HepG2 (cell line): Measurements from ENCODE around the gene EPN3. TPM values are rescaled to one million over a fixed set of nuclear protein-coding genes. Genes with fewer than 3 reads are reported as not detected.

Experiments used
- ESRRA ChIP-seq: sonication (generic); formaldehyde crosslinking; IDR thresholded peaks from 2 replicates; pipeline ENCODE4 v1.5.1; 2020; ENCODE audit warnings: mild to moderate bottlenecking, low read depth, missing genetic modification reagents
- FOXM1 ChIP-seq: sonication (generic); formaldehyde crosslinking; IDR thresholded peaks from 2 replicates; pipeline ENCODE4 v1.5.0; 2020; ENCODE audit warnings: missing genetic modification reagents
- HINFP ChIP-seq: sonication (generic); formaldehyde crosslinking; IDR thresholded peaks from 2 replicates; pipeline ENCODE4 v1.4.0; 2020; ENCODE audit warnings: low read depth, mild to moderate bottlenecking, missing genetic modification reagents
- HNRNPUL1 ChIP-seq: fragments of 200-400 bp; formaldehyde crosslinking; IDR thresholded peaks from 2 replicates; pipeline ENCODE4 v1.6.1; 2017; ENCODE audit warnings: low read depth, mild to moderate bottlenecking, low read length, moderate library complexity
- HOXA5 ChIP-seq: sonication (generic); formaldehyde crosslinking; IDR thresholded peaks from 2 replicates; pipeline ENCODE4 v1.4.0; 2020; ENCODE audit warnings: missing genetic modification reagents
- KDM6A ChIP-seq: IDR thresholded peaks from 2 replicates; pipeline ENCODE4 v1.6.1; 2016; ENCODE audit warnings: low read depth
- MED8 ChIP-seq: sonication (generic); formaldehyde crosslinking; IDR thresholded peaks from 2 replicates; pipeline ENCODE4 v1.8.1; 2023; ENCODE audit warnings: mild to moderate bottlenecking, missing genetic modification reagents; ENCODE audit not compliant: insufficient replicate concordance
- MLXIP ChIP-seq: sonication (generic); formaldehyde crosslinking; IDR thresholded peaks from 2 replicates; pipeline ENCODE4 v1.9.0; 2021; ENCODE audit warnings: missing genetic modification reagents, borderline replicate concordance
- PAWR ChIP-seq: sonication (generic); formaldehyde crosslinking; IDR thresholded peaks from 2 replicates; pipeline ENCODE4 v1.4.0; 2020; ENCODE audit warnings: missing genetic modification reagents, mild to moderate bottlenecking, borderline replicate concordance
- PREB ChIP-seq: sonication (generic); formaldehyde crosslinking; IDR thresholded peaks from 2 replicates; pipeline ENCODE4 v1.4.0; 2020; ENCODE audit warnings: missing genetic modification reagents
- RFX3 ChIP-seq: IDR thresholded peaks from 2 replicates; pipeline ENCODE4 v1.6.1; 2016; ENCODE audit warnings: missing biosample characterization, missing genetic modification reagents
- SRF ChIP-seq: IDR thresholded peaks from 2 replicates; pipeline ENCODE4 v1.6.1; 2011; ENCODE audit warnings: mild to moderate bottlenecking, low read depth, low read length, moderate library complexity
- TRIM24 ChIP-seq: sonication (generic); formaldehyde crosslinking; IDR thresholded peaks from 2 replicates; pipeline ENCODE4 v1.8.0; 2022; ENCODE audit warnings: mild to moderate bottlenecking, missing genetic modification reagents
- U2AF2 ChIP-seq: fragments of 200-400 bp; formaldehyde crosslinking; IDR thresholded peaks from 2 replicates; pipeline ENCODE4 v1.6.1; 2017; ENCODE audit warnings: low read depth, mild to moderate bottlenecking, low read length
- ZBTB1 ChIP-seq: sonication (generic); formaldehyde crosslinking; IDR thresholded peaks from 2 replicates; pipeline ENCODE4 v1.4.0; 2020; ENCODE audit warnings: missing genetic modification reagents, borderline replicate concordance
- ZFP90 ChIP-seq: sonication (generic); formaldehyde crosslinking; IDR thresholded peaks from 2 replicates; pipeline ENCODE4 v1.8.0; 2022; ENCODE audit warnings: missing genetic modification reagents, mild to moderate bottlenecking, inconsistent platforms, borderline replicate concordance
- ZNF12 ChIP-seq: sonication (generic); formaldehyde crosslinking; IDR thresholded peaks from 2 replicates; pipeline ENCODE4 v1.5.0; 2020; ENCODE audit warnings: missing genetic modification reagents
- ZNF180 ChIP-seq: sonication (generic); formaldehyde crosslinking; IDR thresholded peaks from 2 replicates; pipeline ENCODE4 v1.4.0; 2020; ENCODE audit warnings: low read depth, missing genetic modification reagents, borderline replicate concordance
- ZNF292 ChIP-seq: sonication (generic); formaldehyde crosslinking; IDR thresholded peaks from 2 replicates; pipeline ENCODE4 v1.8.1; 2022; ENCODE audit warnings: mild to moderate bottlenecking, low read depth, missing genetic modification reagents, borderline replicate concordance
- ZNF354B ChIP-seq: sonication (generic); formaldehyde crosslinking; IDR thresholded peaks from 2 replicates; pipeline ENCODE4 v1.8.0; 2022; ENCODE audit warnings: mild to moderate bottlenecking, missing genetic modification reagents
- ZNF460 ChIP-seq: sonication (generic); formaldehyde crosslinking; IDR thresholded peaks from 2 replicates; pipeline ENCODE4 v1.5.1; 2020; ENCODE audit warnings: missing genetic modification reagents, mild to moderate bottlenecking, borderline replicate concordance
- ZNF546 ChIP-seq: sonication (generic); formaldehyde crosslinking; conservative IDR thresholded peaks from 2 replicates; pipeline ENCODE4 v1.8.1; 2023; ENCODE audit warnings: mild to moderate bottlenecking, missing genetic modification reagents
- ZNF562 ChIP-seq: sonication (generic); formaldehyde crosslinking; IDR thresholded peaks from 2 replicates; pipeline ENCODE4 v1.8.0; 2022; ENCODE audit warnings: missing genetic modification reagents, borderline replicate concordance
- ZNF589 ChIP-seq: sonication (generic); formaldehyde crosslinking; conservative IDR thresholded peaks from 2 replicates; pipeline ENCODE4 v1.8.0; 2022; ENCODE audit warnings: mild to moderate bottlenecking, moderate library complexity, missing genetic modification reagents
- ZNF709 ChIP-seq: sonication (generic); formaldehyde crosslinking; IDR thresholded peaks from 2 replicates; pipeline ENCODE4 v1.5.0; 2020; ENCODE audit warnings: mild to moderate bottlenecking, missing genetic modification reagents
- ZNF772 ChIP-seq: sonication (generic); formaldehyde crosslinking; IDR thresholded peaks from 2 replicates; pipeline ENCODE4 v1.5.0; 2020; ENCODE audit warnings: mild to moderate bottlenecking, missing genetic modification reagents
- polyA plus RNA-seq, 8 experiments: library from polyadenylated mRNA; depleted of rRNA in 3 of 8; stranded (reverse) in 7 of 8; unstranded in 1 of 8; fragments of >200 nt; fragmentation: Illumina TruSeq in 4 of 8; extraction: Trizol in 4 of 8; gene quantifications; 2 replicates each; pipeline versions ENCODE4 v1.2.1 to v1.2.3, GENCODE V29; 2011 to 2016; ENCODE audit warnings: low read depth in 4 of 8, missing spikeins in 1 of 8, mixed read lengths in 1 of 8; ENCODE audit not compliant: insufficient read depth in 1 of 8
- total RNA-seq, 5 experiments: library from RNA; depleted of rRNA; stranded (reverse); fragments of >200 nt; fragmentation: Illumina TruSeq; extraction: Trizol; gene quantifications; 2 replicates each; pipeline ENCODE4 v1.2.3, GENCODE V29; 2016; ENCODE audit warnings: low read depth in 1 of 5

Gene EPN3
- total and polyA plus RNA-seq, 2 of the 13 experiments (the other 11 are each of a cell fraction or from before 2014, with no cell fraction given), result 0.11 to 0.95 TPM

- TF ChIP-seq MED8 (CRISPR knock-in tag) (no peak), ESRRA (CRISPR knock-in tag) (no peak), KDM6A (CRISPR knock-in tag) (no peak), ZNF292 (peak; percentile 89), FOXM1 (CRISPR knock-in tag) (0 out of 2 replicates have a peak, but pooled peaks have one; percentile 46), PAWR (CRISPR knock-in tag) (no peak), ZNF709 (CRISPR knock-in tag) (no peak), TRIM24 (CRISPR knock-in tag) (no peak), U2AF2 (no peak), HNRNPUL1 (no peak), RFX3 (CRISPR knock-in tag) (no peak), ZFP90 (CRISPR knock-in tag) (0 out of 2 replicates have a peak, but pooled peaks have one; percentile 16), ZNF562 (CRISPR knock-in tag) (no peak), ZBTB1 (CRISPR knock-in tag) (no peak), ZNF589 (CRISPR knock-in tag) (no peak; the same call in 1 of the 2 replicates), ZNF12 (CRISPR knock-in tag) (no peak), ZNF354B (CRISPR knock-in tag) (no peak), PREB (0 out of 2 replicates have a peak, but pooled peaks have one; percentile 65), ZNF772 (CRISPR knock-in tag) (0 out of 2 replicates have a peak, but pooled peaks have one; percentile 31), HOXA5 (CRISPR knock-in tag) (no peak), ZNF546 (CRISPR knock-in tag) (no peak), HINFP (no peak), ZNF180 (CRISPR knock-in tag) (no peak), SRF (no peak), ZNF460 (no peak), MLXIP (CRISPR knock-in tag) (no peak)
Observed at GRCh38 chr17:50538549-50539410, 6.2 kb downstream of the EPN3 start (continued).
